ENCODE results near the gene HTRA3. TPM values are rescaled to one million over a fixed set of nuclear protein-coding genes. Genes with fewer than 3 reads are reported as not detected.

HTRA3 gene
- total RNA-seq, 1 donor from 2014 or later: 1.7 TPM

GRCh38 chr4:8330821-8331574 is 61.4 kb downstream of the HTRA3 start:
- TF ChIP-seq CTCF (IDR thresholded peaks at IDR 0.05; ENCODE audit: unreplicated experiment): no peak
- Mint-ChIP-seq H3K27ac (ENCODE audit: unreplicated experiment) (no peak overlapping the region), H3K9me3 (ENCODE audit: unreplicated experiment) (no peaks in the 10 kb centered on the region), H3K4me3 (ENCODE audit: unreplicated experiment) (no peak overlapping the region), H3K27me3 (ENCODE audit: unreplicated experiment) (no peaks in the 10 kb centered on the region), H3K4me1 (ENCODE audit: unreplicated experiment) (no peaks in the 10 kb centered on the region), H3K36me3 (ENCODE audit: low read depth, unreplicated experiment) (no peaks in the 10 kb centered on the region)
- DNase-seq (ENCODE audit: low spot score): no peak

GRCh38 chr4:8331575-8331955 is 62.0 kb downstream of the HTRA3 start:
- Mint-ChIP-seq H3K4me1 (ENCODE audit: unreplicated experiment) (no peaks in the 10 kb centered on the region), H3K27ac (ENCODE audit: unreplicated experiment) (no peak overlapping the region), H3K4me3 (ENCODE audit: unreplicated experiment) (no peak overlapping the region), H3K9me3 (ENCODE audit: unreplicated experiment) (no peaks in the 10 kb centered on the region), H3K36me3 (ENCODE audit: low read depth, unreplicated experiment) (no peaks in the 10 kb centered on the region), H3K27me3 (ENCODE audit: unreplicated experiment) (no peaks in the 10 kb centered on the region)
- no peak for DNase-seq (ENCODE audit: low spot score)
- no peak for TF ChIP-seq CTCF (IDR thresholded peaks at IDR 0.05; ENCODE audit: unreplicated experiment)

- H3K4me3 Mint-ChIP-seq (ENCODE audit: unreplicated experiment): no peak overlapping the region
- TF ChIP-seq CTCF (IDR thresholded peaks at IDR 0.05; ENCODE audit: unreplicated experiment): no peak
- DNase-seq (ENCODE audit: low spot score): no peak
- H3K4me1 Mint-ChIP-seq (ENCODE audit: unreplicated experiment): no peaks in the 10 kb centered on the region
- no peak overlapping the region for H3K27ac Mint-ChIP-seq (ENCODE audit: unreplicated experiment)
- no peaks in the 10 kb centered on the region for H3K27me3 Mint-ChIP-seq (ENCODE audit: unreplicated experiment)
- H3K9me3 Mint-ChIP-seq (ENCODE audit: unreplicated experiment): no peaks in the 10 kb centered on the region
- no peaks in the 10 kb centered on the region for H3K36me3 Mint-ChIP-seq (ENCODE audit: low read depth, unreplicated experiment)
Observed at GRCh38 chr4:8332038-8332857, 62.7 kb downstream of the HTRA3 start.

GRCh38 chr4:8332891-8333331 is 63.4 kb downstream of the HTRA3 start:
- DNase-seq (ENCODE audit: low spot score): no peak
- H3K4me3 Mint-ChIP-seq (ENCODE audit: unreplicated experiment): no peak overlapping the region
- no peaks in the 10 kb centered on the region for H3K4me1 Mint-ChIP-seq (ENCODE audit: unreplicated experiment)
- no peaks in the 10 kb centered on the region for H3K9me3 Mint-ChIP-seq (ENCODE audit: unreplicated experiment)
- no peak for TF ChIP-seq CTCF (IDR thresholded peaks at IDR 0.05; ENCODE audit: unreplicated experiment)
- no peaks in the 10 kb centered on the region for H3K27me3 Mint-ChIP-seq (ENCODE audit: unreplicated experiment)
- no peaks in the 10 kb centered on the region for H3K36me3 Mint-ChIP-seq (ENCODE audit: low read depth, unreplicated experiment)
- H3K27ac Mint-ChIP-seq (ENCODE audit: unreplicated experiment): no peak overlapping the region

Measured in endothelial cell (in vitro differentiated cells).